Activated T-helper 2 cell treated with anti-CD3 and anti-CD28 coated beads, Interferon-gamma antibody, Interleukin-2, Interleukin-4, amounts not matched to agents 10 μg/mL and 5 μg/mL and 100 μg/mL, durations not matched to agents 14 hours and 24 hours and 36 hours (primary cell): ENCODE measurements around the gene GPC5. TPM values are rescaled to one million over a fixed set of nuclear protein-coding genes. Genes with fewer than 3 reads are reported as not detected.

Experiments
- DNase-seq: peaks from one replicate; pipeline ENCODE4 v3.0.0; 2021; ENCODE audit warnings: low spot score
- H3K27ac Mint-ChIP-seq: one replicate; pipeline ENCODE4 v1.8.0; 2021; ENCODE audit warnings: mixed read lengths
- H3K27me3 Mint-ChIP-seq: one replicate; pipeline ENCODE4 v1.8.0; 2021; ENCODE audit warnings: low read depth, mixed read lengths
- H3K36me3 Mint-ChIP-seq: one replicate; pipeline ENCODE4 v1.8.0; 2021; ENCODE audit warnings: low read depth, mixed read lengths
- H3K4me1 Mint-ChIP-seq: one replicate; pipeline ENCODE4 v1.8.0; 2021; ENCODE audit warnings: low read depth, mixed read lengths
- H3K4me3 Mint-ChIP-seq: one replicate; pipeline ENCODE4 v1.8.0; 2021; ENCODE audit warnings: low read depth, mild to moderate bottlenecking, moderate library complexity, mixed read lengths
- H3K9me3 Mint-ChIP-seq: one replicate; pipeline ENCODE4 v1.8.0; 2021; ENCODE audit warnings: mixed read lengths
- intact Hi-C: fragments of 100-400 bp; cut with micrococcal nuclease; formaldehyde crosslinking; loops from one replicate; pipeline ENCODE4 v1.15.1; 2023
- total RNA-seq: library from RNA; stranded (reverse); gene quantifications from 2 replicates; pipeline ENCODE4 v1.2.3, GENCODE V29; 2022

The GPC5 gene
- total RNA-seq, 1 donor from 2014 or later: 0.57 TPM

GRCh38 chr13:91739751-91740150 lies 341.3 kb downstream of the GPC5 start:
- Mint-ChIP-seq H3K4me3 (no peak overlapping the region), H3K36me3 (no peaks in the 10 kb centered on the region), H3K4me1 (no peaks in the 10 kb centered on the region), H3K27me3 (no peaks in the 10 kb centered on the region), H3K27ac (no peak overlapping the region), H3K9me3 (no peaks in the 10 kb centered on the region)
- DNase-seq: no peak
- intact Hi-C loops: no loop called here

GRCh38 chr13:91740756-91741155 lies 342.3 kb downstream of the GPC5 start:
- H3K4me1 Mint-ChIP-seq: no peaks in the 10 kb centered on the region

GRCh38 chr13:91741925-91742324 lies 343.5 kb downstream of the GPC5 start:
- Mint-ChIP-seq H3K27me3 (no peaks in the 10 kb centered on the region), H3K4me3 (no peak overlapping the region), H3K4me1 (no peaks in the 10 kb centered on the region), H3K27ac (no peak overlapping the region), H3K36me3 (no peaks in the 10 kb centered on the region), H3K9me3 (no peaks in the 10 kb centered on the region)
- intact Hi-C loops: no loop called here
- no peak for DNase-seq

More at GRCh38 chr13:91740756-91741155, 342.3 kb downstream of the GPC5 start:
- Mint-ChIP-seq H3K4me3 (no peak overlapping the region), H3K27me3 (no peaks in the 10 kb centered on the region), H3K9me3 (no peaks in the 10 kb centered on the region), H3K36me3 (no peaks in the 10 kb centered on the region), H3K27ac (no peak overlapping the region)
- DNase-seq: no peak
- intact Hi-C loops: no loop called here

GRCh38 chr13:91744284-91744683 lies 345.9 kb downstream of the GPC5 start:
- Mint-ChIP-seq H3K27me3 (no peaks in the 10 kb centered on the region), H3K9me3 (no peaks in the 10 kb centered on the region), H3K4me1 (no peaks in the 10 kb centered on the region), H3K4me3 (no peak overlapping the region), H3K36me3 (no peaks in the 10 kb centered on the region), H3K27ac (no peak overlapping the region)
- intact Hi-C loops: no loop called here
- DNase-seq: no peak

GRCh38 chr13:91745967-91746366 lies 347.5 kb downstream of the GPC5 start:
- intact Hi-C loops: no loop called here
- DNase-seq: no peak
- Mint-ChIP-seq H3K27ac (no peak overlapping the region), H3K4me1 (no peaks in the 10 kb centered on the region), H3K9me3 (no peaks in the 10 kb centered on the region), H3K36me3 (no peaks in the 10 kb centered on the region), H3K4me3 (no peak overlapping the region), H3K27me3 (no peaks in the 10 kb centered on the region)

- Mint-ChIP-seq H3K4me3 (no peak overlapping the region), H3K4me1 (no peaks in the 10 kb centered on the region), H3K27me3 (no peaks in the 10 kb centered on the region), H3K9me3 (no peaks in the 10 kb centered on the region), H3K36me3 (no peaks in the 10 kb centered on the region), H3K27ac (no peak overlapping the region)
- intact Hi-C loops: no loop called here
- DNase-seq: no peak
Observed at GRCh38 chr13:91747186-91747585, 348.8 kb downstream of the GPC5 start.

- H3K36me3 Mint-ChIP-seq: no peaks in the 10 kb centered on the region
- H3K27ac Mint-ChIP-seq: no peak overlapping the region
- H3K4me1 Mint-ChIP-seq: no peaks in the 10 kb centered on the region
- intact Hi-C loops: no loop called here
- H3K4me3 Mint-ChIP-seq: no peak overlapping the region
- no peak for DNase-seq
- H3K27me3 Mint-ChIP-seq: no peaks in the 10 kb centered on the region
- no peaks in the 10 kb centered on the region for H3K9me3 Mint-ChIP-seq
Observed at GRCh38 chr13:91748416-91749089, 350.1 kb downstream of the GPC5 start.

- Mint-ChIP-seq H3K4me1 (no peaks in the 10 kb centered on the region), H3K9me3 (no peaks in the 10 kb centered on the region), H3K27me3 (no peaks in the 10 kb centered on the region), H3K4me3 (no peak overlapping the region), H3K36me3 (no peaks in the 10 kb centered on the region), H3K27ac (no peak overlapping the region)
- no peak for DNase-seq
- intact Hi-C loops: no loop called here
Observed at GRCh38 chr13:91758724-91759123, 360.3 kb downstream of the GPC5 start.

GRCh38 chr13:91762957-91763356 lies 364.5 kb downstream of the GPC5 start:
- H3K36me3 Mint-ChIP-seq: no peaks in the 10 kb centered on the region
- intact Hi-C loops: no loop called here
- no peaks in the 10 kb centered on the region for H3K4me1 Mint-ChIP-seq
- H3K27ac Mint-ChIP-seq: no peak overlapping the region
- no peaks in the 10 kb centered on the region for H3K9me3 Mint-ChIP-seq
- no peak overlapping the region for H3K4me3 Mint-ChIP-seq
- no peaks in the 10 kb centered on the region for H3K27me3 Mint-ChIP-seq
- DNase-seq: no peak

- H3K27ac Mint-ChIP-seq: no peak overlapping the region
- no peaks in the 10 kb centered on the region for H3K4me1 Mint-ChIP-seq
- H3K9me3 Mint-ChIP-seq: no peaks in the 10 kb centered on the region
- H3K27me3 Mint-ChIP-seq: no peaks in the 10 kb centered on the region
- H3K4me3 Mint-ChIP-seq: no peak overlapping the region
- intact Hi-C loops: no loop called here
- no peak for DNase-seq
- no peaks in the 10 kb centered on the region for H3K36me3 Mint-ChIP-seq
Observed at GRCh38 chr13:91764527-91764926, 366.1 kb downstream of the GPC5 start.

- H3K4me3 Mint-ChIP-seq: no peak overlapping the region
- H3K4me1 Mint-ChIP-seq: no peaks in the 10 kb centered on the region
- no peak for DNase-seq
- intact Hi-C loops: no loop called here
- H3K9me3 Mint-ChIP-seq: no peaks in the 10 kb centered on the region
- no peaks in the 10 kb centered on the region for H3K27me3 Mint-ChIP-seq
- H3K36me3 Mint-ChIP-seq: no peaks in the 10 kb centered on the region
- H3K27ac Mint-ChIP-seq: no peak overlapping the region
Observed at GRCh38 chr13:91767651-91768050, 369.2 kb downstream of the GPC5 start.

- Mint-ChIP-seq H3K4me3 (no peak overlapping the region), H3K36me3 (no peaks in the 10 kb centered on the region), H3K27me3 (no peaks in the 10 kb centered on the region), H3K9me3 (no peaks in the 10 kb centered on the region), H3K27ac (no peak overlapping the region), H3K4me1 (no peaks in the 10 kb centered on the region)
- intact Hi-C loops: no loop called here
- no peak for DNase-seq
Observed at GRCh38 chr13:91768746-91769145, 370.3 kb downstream of the GPC5 start.

- intact Hi-C loops: no loop called here
- Mint-ChIP-seq H3K36me3 (no peaks in the 10 kb centered on the region), H3K27ac (no peak overlapping the region), H3K4me3 (no peak overlapping the region), H3K9me3 (no peaks in the 10 kb centered on the region), H3K4me1 (no peaks in the 10 kb centered on the region), H3K27me3 (no peaks in the 10 kb centered on the region)
- no peak for DNase-seq
Observed at GRCh38 chr13:91771229-91771628, 372.8 kb downstream of the GPC5 start.
